ENCODE results near the gene CNPY3. TPM values are rescaled to one million over a fixed set of nuclear protein-coding genes. Genes with fewer than 3 reads are reported as not detected.
A peak's percentile ranks its signal among the peaks of the same experiment; 100 is the strongest.
"Not testable (repeated sequence)": the region's sequence is repeated elsewhere in the genome, so short reads cannot be mapped to it uniquely, and the experiment has no call there.

CNPY3 gene
- polyA plus RNA-seq, 1 of the 3 experiments (the other 2 are of a cell fraction) = 77.5 TPM

- no peaks in the 10 kb centered on the region for H3K9me3 ChIP-seq
Measured at GRCh38 chr6:42901538-42901957, 27.7 kb upstream of the CNPY3 start.

GRCh38 chr6:42902429-42903263, 26.6 kb upstream of the CNPY3 start:
- POLR2A ChIA-PET; H3K9me3 ChIP-seq; H4K20me1 ChIP-seq (ENCODE audit: insufficient read depth); H3K4me3 ChIP-seq (ENCODE audit: low read depth in 2 of 2, low read length in 1 of 2); H3K27me3 ChIP-seq (ENCODE audit: insufficient read depth); H3K36me3 ChIP-seq (replicated peaks in 1 of 2; ENCODE audit: control insufficient read depth in 1 of 2, insufficient read depth in 2 of 2, low read length in 1 of 2); DNase-seq; H3K4me1 ChIP-seq (ENCODE audit: control insufficient read depth in 1 of 2, insufficient read depth in 2 of 2, low read depth in 1 of 2, low read length in 1 of 2); H3F3A ChIP-seq (replicated peaks; ENCODE audit: insufficient read depth); H3K79me2 ChIP-seq (ENCODE audit: insufficient read depth); H3K9me2 ChIP-seq; H3K27ac ChIP-seq (ENCODE audit: low read depth in 2 of 2, low read length in 1 of 2); H3K9ac ChIP-seq: not testable (repeated sequence)
- Histone ChIP-seq H2AFZ (ENCODE audit: low read depth) (peak overlapping the region; percentile 77), H3K4me2 (peak overlapping the region; percentile 60; the same call in 1 of the 2 replicates)
- WGBS (ENCODE audit: low lambda C conversion rate) = 92% methylated on average over 20 of the region's 22 CpGs
- CTCF ChIA-PET = interaction anchor here (0.9 to 2.4 kb wide), 13 partner anchors 10 to 459 kb away, joined by 3 to 13 read pairs (median 4); partner anchors contain the start of gene CNPY3

More at GRCh38 chr6:42901538-42901957, 27.7 kb upstream of the CNPY3 start:
- Histone ChIP-seq H3K4me3 (ENCODE audit: low read depth in 2 of 2, low read length in 1 of 2) (peak overlapping the region in 1 of 2 experiments; percentile 20; a peak in 1 of 4 replicates), H3K4me1 (ENCODE audit: control insufficient read depth in 1 of 2, insufficient read depth in 2 of 2, low read depth in 1 of 2, low read length in 1 of 2) (peaks cover 0 to 9% of the 10 kb centered on the region in 2 experiments; a peak in 2 of 4 replicates), H3K27ac (ENCODE audit: low read depth in 2 of 2, low read length in 1 of 2) (no peak overlapping the region), H3F3A (replicated peaks; ENCODE audit: insufficient read depth) (no peaks in the 10 kb centered on the region), H3K9ac (no peak overlapping the region), H2AFZ (ENCODE audit: low read depth) (peak overlapping the region; percentile 77), H3K36me3 (replicated peaks in 1 of 2; ENCODE audit: control insufficient read depth in 1 of 2, insufficient read depth in 2 of 2, low read length in 1 of 2) (no peaks in the 10 kb centered on the region), H4K20me1 (ENCODE audit: insufficient read depth) (no peaks in the 10 kb centered on the region), H3K79me2 (ENCODE audit: insufficient read depth) (no peaks in the 10 kb centered on the region), H3K27me3 (ENCODE audit: insufficient read depth) (no peaks in the 10 kb centered on the region), H3K9me2 (no peaks in the 10 kb centered on the region), H3K4me2 (peak overlapping the region; percentile 60)
- POLR2A ChIA-PET = no interaction called here
- 11% methylated on average over 11 of the region's 11 CpGs for WGBS (ENCODE audit: low lambda C conversion rate)
- TF ChIP-seq SMC3 (IDR thresholded peaks at IDR 0.05; ENCODE audit: low read depth, low read length) = peak; percentile 71
- TF ChIP-seq RAD21 (IDR thresholded peaks at IDR 0.05; ENCODE audit: low read length) = peak; percentile 97
- no peak for TF ChIP-seq TCF12 (IDR thresholded peaks at IDR 0.05)
- TF ChIP-seq, protein P1, sequence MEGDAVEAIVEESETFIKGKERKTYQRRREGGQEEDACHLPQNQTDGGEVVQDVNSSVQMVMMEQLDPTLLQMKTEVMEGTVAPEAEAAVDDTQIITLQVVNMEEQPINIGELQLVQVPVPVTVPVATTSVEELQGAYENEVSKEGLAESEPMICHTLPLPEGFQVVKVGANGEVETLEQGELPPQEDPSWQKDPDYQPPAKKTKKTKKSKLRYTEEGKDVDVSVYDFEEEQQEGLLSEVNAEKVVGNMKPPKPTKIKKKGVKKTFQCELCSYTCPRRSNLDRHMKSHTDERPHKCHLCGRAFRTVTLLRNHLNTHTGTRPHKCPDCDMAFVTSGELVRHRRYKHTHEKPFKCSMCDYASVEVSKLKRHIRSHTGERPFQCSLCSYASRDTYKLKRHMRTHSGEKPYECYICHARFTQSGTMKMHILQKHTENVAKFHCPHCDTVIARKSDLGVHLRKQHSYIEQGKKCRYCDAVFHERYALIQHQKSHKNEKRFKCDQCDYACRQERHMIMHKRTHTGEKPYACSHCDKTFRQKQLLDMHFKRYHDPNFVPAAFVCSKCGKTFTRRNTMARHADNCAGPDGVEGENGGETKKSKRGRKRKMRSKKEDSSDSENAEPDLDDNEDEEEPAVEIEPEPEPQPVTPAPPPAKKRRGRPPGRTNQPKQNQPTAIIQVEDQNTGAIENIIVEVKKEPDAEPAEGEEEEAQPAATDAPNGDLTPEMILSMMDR (IDR thresholded peaks at IDR 0.05) = peak; percentile 89
- TF ChIP-seq, protein P2, sequence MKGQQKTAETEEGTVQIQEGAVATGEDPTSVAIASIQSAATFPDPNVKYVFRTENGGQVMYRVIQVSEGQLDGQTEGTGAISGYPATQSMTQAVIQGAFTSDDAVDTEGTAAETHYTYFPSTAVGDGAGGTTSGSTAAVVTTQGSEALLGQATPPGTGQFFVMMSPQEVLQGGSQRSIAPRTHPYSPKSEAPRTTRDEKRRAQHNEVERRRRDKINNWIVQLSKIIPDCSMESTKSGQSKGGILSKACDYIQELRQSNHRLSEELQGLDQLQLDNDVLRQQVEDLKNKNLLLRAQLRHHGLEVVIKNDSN (IDR thresholded peaks at IDR 0.05; ENCODE audit: borderline replicate concordance, low read depth) = no peak
- TF ChIP-seq NFIC (IDR thresholded peaks at IDR 0.05; ENCODE audit: borderline replicate concordance) = peak; percentile 45; the same call in 1 of the 2 replicates
- TF ChIP-seq RFX5 (IDR thresholded peaks at IDR 0.05; ENCODE audit: low read length) = 0 out of 2 replicates have a peak, but pooled peaks have one; percentile 45
- 0 out of 2 replicates have a peak, but pooled peaks have one; percentile 18 for TF ChIP-seq SIN3A (IDR thresholded peaks at IDR 0.05; ENCODE audit: borderline replicate concordance, low read depth, low read length)
- TF ChIP-seq EZH2phosphoT487 (IDR thresholded peaks at IDR 0.05; ENCODE audit: borderline replicate concordance, low read depth) = no peak
- TF ChIP-seq RCOR1 (IDR thresholded peaks at IDR 0.05; ENCODE audit: low read length) = 0 out of 2 replicates have a peak, but pooled peaks have one; percentile 39
- TF ChIP-seq FOXJ3 (CRISPR knock-in tag; IDR thresholded peaks at IDR 0.05) = no peak
- TF ChIP-seq MEF2A (IDR thresholded peaks at IDR 0.05; ENCODE audit: borderline replicate concordance, low read depth) = no peak
- TF ChIP-seq RXRA (IDR thresholded peaks at IDR 0.05; ENCODE audit: borderline replicate concordance, low read depth) = no peak
- DNase-seq = peak; percentile 72
- CTCF ChIA-PET = interaction anchor here (0.6 to 2.4 kb wide), 43 partner anchors 9 to 490 kb away, joined by 3 to 13 read pairs (median 4); partner anchors contain the start of genes CNPY3, PTCRA and PTK7
